Activated CD4-positive, alpha-beta T cell treated with anti-CD3 and anti-CD28 coated beads, Interleukin-2, amount 50 U/mL, for 4 hours (primary cell): ENCODE measurements around the gene ITGA2.
"Not testable (repeated sequence)": the region's sequence is repeated elsewhere in the genome, so short reads cannot be mapped to it uniquely, and the experiment has no call there.

Experiments used
- DNase-seq, 2 experiments: peaks; one replicate each; pipeline ENCODE4 v3.0.0-alpha.2; 2020

The ITGA2 gene

DNA sequence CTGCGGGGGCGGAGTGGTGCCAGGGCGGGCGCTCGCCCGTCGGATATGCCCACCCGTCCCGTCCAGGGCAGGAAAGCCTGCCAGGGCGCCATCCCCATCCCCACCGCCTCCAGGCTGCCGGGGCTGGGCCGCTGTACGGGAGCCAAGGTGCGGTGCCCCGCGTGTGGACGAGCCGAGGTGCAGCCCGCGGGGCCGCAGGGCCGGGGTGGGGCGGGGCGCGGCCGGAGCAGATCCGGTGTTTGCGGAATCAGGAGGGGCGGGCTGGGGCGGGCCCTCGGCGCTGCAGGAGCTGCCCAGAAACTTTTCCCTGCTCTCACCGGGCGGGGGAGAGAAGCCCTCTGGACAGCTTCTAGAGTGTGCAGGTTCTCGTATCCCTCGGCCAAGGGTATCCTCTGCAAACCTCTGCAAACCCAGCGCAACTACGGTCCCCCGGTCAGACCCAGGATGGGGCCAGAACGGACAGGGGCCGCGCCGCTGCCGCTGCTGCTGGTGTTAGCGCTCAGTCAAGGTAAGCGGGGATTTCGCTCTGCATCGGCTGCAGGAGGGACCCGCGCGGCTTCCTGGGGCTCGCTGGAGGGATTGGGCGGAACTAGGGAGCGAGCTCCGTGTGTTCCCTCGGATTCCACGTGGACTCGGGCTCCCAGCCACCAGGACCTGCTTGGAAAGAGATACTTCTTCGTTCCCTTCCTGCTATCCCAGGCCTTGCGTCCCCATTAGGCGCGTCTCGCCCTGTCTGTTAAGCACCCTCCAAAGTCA is at the start of gene ITGA2:
ITGA2 (plus strand) TSS at position 328 of the 756 bp plus-strand sequence; CDS start at position 445, 117 bp downstream.
- DNase-seq, result peak; percentile 6 to 8

DNA sequence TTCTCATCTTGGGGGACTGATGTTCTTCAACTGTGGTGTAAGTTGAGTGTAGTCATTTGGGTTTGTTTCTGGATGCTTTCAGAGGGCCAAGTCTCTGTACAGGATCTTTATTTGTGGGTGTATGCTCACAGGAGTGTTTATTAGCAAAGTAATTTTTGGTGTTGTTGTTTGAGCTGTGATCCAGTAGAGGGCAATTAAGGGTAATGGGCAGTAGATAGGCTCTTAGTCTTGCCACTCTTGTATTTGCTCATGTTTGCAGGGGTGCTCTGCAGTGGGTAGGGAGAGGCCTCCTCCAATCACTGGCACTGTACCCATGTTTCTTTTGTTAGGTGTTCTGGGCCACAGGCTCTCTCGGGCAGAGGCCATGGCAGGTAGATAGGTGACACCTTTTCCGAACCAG is 45.9 kb upstream of the ITGA2 start:
- no peak for DNase-seq

DNA sequence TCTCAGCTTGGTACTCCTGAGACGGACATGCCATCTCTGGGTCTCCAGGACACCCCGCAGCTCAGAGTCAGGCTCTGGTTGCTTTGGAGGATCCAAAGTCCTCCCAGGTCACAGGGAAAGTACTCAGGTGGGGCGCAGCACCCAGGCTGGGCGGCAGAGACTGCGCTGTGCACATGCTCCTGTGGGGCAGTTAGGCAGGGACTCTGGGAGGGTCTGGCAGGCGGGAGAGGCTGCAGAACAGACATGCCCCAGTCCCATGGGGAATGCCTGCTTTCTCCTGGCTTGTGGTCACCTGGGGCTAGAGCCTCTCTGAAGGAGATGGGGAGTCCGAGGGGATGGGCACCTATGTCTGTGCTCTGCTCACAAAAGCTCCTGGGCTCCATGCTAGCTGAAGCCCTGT is 45.3 kb upstream of the ITGA2 start:
- DNase-seq, result no peak

DNA sequence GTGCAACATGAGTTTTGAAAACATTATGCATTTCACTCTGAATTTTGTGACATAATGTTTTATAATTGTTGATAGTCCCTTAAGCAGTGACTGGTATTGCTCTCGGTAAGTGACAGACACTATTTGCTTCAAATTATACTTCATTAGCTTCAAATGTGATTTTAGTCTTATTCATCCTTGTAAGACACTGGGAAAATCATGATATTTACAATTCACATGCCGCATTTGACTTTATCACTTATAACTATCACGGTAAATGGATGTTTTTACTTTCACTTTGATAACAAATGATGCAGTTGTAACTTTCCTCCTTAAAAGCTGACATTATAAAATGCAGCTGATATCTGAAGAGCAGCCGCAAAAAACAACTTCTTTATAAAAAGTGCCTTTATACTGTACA is 44.1 kb upstream of the ITGA2 start:
- no peak for DNase-seq

DNA sequence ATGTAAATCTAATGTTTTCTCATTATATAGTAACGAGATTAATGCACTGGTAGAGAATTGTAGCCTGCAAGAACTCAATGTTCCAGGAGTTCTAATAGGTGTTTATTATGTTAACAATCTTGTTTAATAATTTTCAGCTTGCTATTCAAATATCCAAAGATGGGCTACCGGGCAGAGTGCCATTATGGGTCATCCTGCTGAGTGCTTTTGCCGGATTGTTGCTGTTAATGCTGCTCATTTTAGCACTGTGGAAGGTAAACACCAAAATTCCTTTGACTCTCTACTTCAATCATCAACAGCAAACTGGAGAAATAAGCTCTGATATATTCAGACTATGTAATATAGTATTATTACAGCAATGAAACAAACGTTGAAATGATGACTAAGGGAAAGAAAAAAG is 41.9 kb upstream of the ITGA2 start:
- DNase-seq, result no peak

DNA sequence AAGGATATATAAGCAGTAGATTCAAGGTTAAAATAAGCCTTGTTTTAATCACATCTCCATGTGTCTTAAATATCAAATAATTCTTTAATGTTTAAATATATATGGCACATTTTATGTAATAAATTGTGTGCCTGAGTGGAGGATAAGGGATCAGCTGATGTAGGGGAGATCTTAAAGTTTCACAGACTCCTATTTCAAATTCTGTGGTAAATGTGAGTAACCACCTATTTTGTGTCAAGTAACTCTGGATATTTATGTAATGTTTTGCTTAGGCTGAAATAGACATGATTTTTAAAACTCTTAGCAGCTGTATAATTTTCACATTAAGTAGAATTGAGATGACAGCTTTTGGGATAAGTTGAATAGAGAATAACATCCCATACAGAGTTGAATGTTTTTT is 41.3 kb upstream of the ITGA2 start:
- no peak for DNase-seq

DNA sequence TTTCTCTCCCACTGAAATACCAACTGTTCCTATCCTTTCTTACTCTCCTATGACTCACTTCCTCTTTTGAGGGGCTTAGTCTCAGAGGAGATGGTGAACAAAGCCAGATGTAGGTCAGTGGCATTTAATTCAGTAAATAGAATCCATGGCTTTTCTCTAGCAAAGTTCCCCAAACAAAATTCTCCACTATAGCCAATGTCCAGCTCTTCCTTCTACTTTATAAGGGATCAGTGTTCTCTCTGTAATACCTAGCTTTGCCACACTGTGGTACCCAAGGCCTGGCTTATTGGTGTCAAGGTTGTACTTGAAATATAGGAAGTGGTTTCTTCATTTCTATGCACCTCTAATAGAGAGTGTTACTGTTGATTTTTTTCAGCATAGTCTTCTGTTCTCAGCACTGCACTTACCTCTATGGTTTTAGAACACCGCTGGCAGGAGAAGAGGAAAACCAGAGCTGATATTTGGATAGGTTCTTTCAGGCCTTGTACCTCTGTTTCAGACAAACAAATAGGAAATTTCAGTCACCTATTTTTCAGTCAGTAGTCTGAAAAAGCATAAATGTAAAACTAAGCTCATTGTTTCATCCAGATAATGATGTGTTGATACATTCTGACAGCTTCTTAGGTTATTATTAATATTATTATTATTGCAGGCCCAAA is 40.6 kb upstream of the ITGA2 start:
- DNase-seq, result peak; percentile 45 to 48

DNA sequence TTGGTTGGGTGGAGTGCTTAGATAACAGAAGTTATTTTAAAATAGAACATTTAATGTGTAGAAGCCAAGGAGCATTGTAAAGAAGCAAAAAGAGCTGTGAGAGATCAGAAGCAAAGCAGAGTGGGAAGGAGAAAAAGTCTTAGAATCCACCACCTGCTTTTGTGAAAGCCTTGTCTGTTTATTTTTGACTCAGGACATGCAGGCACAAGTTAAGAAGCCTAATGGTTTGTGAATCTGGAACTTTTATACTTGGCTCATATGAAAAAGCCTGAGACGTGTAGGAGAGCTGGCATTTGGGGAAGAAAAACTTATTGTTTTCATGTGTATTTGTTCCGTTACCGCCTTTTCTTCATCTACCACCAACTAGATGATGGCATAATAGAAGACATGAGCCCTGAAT is 38.5 kb upstream of the ITGA2 start:
- DNase-seq, result no peak

DNA sequence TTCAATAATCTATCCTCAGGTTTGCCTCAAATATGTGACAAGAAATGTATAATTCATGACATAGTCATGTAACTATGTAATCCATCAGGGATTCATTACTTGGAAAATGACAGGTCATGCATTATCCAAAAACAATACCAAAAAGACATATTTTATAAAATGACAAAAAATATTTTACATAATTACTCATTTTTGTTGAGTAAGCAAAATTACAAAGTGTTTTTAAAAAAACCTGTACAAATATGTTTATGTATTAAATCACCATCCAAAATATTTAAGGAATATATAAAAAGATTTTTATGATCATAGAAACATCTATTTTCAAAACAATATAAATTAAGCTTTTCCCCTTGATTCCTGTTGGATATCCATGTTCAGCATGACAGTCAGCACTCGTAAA is 36.7 kb upstream of the ITGA2 start:
- no peak for DNase-seq

DNA sequence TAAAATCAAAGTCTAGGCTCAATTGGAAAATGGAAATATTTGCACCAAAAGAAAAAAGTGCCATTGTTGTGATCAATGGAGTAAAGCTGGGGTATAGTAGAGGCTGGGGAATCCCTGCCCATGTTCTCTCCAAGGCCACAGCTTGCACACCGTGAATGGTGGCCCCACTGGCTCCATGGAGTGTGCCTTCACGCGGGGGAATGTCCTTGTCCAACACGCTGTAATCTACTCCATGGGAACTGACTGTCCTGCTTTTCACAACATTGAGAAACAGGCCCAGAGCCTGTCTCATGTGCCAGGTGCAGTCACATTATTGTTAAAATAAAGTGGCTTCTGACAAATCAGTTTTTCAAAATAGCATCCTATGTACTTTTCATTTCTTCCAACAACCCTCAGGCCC is 33.1 kb upstream of the ITGA2 start:
- no peak for DNase-seq

DNA sequence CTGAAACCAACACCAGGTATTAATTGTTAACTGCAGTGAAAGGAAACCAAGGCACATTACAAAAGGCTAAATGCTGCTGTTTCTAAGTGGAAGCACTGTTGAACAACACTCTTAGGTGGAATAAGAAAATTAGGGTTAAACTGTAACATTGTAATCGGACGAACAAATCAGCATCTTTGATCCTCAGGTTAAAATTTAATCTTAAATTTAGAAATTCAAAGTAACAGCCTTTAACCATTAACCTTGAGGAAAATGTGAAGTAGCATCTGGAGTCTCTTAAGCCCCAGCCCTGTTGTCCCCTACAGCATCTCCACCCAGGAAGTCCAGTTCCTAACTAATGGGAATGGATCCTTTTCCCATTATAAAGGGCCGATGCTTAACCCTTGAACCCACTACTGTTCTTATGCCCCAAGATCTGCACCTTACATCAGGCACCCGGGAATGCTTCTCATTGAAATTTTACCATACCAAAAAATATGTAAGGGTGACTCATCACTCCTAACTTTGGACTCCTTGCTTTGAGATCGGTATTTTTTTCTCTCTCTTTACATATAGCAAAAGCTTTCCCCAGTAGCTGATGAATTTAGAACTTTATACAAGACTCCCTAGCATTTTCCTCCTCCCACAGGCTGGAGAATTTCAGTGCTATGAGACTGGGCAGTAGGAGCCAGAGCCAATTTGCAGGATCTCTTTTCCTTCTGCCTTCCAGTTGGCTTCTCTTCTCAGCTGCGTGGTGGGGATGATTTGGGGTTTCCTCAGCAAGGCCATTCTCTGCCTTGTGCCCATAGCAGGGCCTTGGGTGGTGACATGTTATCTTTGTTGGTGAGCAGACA is 32.0 kb upstream of the ITGA2 start:
- no peak for DNase-seq

DNA sequence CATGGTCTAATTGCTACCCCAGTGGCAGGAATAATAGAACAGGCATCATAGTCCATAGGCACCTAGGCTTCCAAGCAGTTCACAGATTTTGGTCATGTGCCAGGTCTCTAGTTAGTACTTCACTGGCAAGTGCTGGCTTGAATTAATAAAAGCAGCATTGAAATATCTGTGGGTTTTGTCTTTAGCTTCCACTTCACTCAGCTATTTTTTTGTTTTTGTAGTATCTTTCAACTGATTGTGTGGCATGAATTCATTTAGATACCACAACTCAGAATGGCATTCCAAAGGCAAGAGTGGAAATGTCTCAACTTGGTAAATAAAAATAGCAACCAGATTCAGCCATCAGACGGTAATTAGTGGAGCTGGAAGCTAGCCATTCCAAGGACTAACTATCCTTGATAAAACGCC is 27.9 kb upstream of the ITGA2 start:
- no peak for DNase-seq

DNA sequence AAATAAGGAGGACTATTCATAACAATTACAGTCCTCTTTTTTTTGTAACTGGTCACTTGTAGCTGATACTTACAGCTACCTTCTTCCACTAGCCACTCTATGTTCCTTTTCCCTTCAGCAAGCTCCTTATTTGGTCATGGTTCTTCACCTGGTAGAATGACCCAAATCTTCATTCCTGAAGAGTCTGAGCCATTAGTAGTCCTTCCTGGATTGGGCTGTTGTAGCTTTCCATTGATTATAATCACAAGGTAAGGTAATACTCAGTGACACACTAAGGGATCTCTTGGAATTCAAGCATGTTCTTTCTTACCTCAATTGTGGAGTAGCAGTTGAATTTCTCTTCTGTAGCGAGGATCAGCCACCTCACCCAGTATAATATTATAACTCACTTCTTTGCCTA is 25.5 kb upstream of the ITGA2 start:
- no peak for DNase-seq

DNA sequence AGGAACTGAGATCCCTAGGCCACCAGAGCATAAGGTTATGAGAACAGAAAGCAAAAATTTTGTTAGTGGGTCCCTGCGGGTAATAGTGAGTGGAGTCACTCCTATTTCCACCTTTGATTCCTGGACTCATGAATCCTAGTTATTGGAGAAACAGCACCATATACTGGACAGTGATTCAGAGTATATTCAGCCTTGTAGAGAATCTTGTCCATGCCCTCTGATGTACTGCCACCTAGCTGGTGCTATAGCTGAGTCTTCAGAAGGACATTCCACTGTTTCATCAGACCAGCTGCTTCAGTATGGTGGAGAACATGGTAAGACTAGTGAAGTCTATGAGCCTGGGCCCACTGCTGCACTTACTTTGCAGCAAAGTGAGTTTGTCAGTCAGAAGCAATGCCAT is 25.0 kb upstream of the ITGA2 start:
- no peak for DNase-seq

DNA sequence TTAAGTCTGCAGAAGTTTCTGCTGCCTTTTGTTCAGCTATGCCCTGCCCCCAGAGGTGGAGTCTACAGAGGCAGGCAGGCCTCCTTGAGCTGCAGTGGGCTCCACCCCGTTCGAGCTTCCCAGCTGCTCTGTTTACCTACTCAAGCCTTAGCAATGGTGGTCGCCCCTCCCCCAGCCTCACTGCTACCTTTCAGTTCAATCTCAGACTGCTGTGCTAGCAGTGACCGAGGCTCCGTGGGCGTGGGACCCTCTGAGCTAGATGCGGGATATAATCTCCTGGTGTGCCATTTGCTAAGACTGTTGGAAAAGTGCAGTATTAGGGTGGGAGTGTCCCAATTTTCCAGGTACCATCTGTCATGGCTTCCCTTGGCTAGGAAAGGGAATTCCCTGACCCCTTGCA is 13.0 kb upstream of the ITGA2 start:
- DNase-seq, result not testable (repeated sequence)

DNA sequence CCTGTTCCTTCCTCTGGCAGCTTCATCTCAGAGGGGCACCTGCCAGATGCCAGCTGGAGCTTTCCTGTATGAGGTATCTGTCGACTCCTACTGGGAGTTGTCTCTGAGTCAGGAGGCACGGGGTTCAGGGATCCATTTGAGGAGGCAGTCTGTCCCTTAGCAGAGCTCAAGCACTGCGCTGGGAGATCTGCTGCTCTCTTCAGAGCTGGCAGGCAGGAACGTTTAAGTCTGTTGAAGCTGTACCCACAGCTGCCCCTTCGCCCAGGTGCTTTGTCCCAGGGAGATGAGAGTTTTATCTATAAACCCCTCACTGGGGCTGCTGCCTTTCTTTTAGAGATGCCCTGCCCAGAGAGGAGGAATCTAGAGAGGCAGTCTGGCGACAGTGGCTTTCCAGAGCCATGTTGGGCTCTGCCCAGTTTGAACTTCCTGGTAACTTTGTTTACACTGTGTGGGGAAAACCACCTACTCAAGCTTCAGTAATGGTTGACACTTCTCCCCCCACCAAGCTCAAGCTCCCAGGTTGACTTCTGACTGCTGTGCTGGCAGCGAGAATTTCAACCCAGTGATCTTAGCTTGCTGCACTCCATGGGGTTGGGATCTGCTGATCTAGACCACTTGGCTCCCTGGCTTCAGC is 11.8 kb upstream of the ITGA2 start:
- DNase-seq, result no peak

DNA sequence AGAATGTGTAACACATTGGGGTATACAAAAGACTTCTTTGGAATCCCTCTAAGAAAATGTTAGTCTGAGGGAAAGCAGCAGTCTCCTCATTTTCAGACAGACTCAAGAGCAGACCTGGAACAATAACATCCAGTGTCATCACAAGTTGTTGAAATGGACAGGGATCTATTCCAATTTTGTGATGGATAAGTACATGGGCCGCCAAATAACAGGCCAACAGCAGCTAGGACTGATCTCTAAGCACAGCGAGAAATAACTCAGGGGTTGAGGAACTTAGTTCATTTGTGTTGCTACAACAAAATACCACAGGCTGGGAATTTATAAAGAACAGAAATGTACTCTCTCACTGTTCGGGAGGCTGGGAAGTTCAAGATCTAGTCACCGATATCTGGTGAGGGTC is 7.6 kb upstream of the ITGA2 start:
- no peak for DNase-seq

DNA sequence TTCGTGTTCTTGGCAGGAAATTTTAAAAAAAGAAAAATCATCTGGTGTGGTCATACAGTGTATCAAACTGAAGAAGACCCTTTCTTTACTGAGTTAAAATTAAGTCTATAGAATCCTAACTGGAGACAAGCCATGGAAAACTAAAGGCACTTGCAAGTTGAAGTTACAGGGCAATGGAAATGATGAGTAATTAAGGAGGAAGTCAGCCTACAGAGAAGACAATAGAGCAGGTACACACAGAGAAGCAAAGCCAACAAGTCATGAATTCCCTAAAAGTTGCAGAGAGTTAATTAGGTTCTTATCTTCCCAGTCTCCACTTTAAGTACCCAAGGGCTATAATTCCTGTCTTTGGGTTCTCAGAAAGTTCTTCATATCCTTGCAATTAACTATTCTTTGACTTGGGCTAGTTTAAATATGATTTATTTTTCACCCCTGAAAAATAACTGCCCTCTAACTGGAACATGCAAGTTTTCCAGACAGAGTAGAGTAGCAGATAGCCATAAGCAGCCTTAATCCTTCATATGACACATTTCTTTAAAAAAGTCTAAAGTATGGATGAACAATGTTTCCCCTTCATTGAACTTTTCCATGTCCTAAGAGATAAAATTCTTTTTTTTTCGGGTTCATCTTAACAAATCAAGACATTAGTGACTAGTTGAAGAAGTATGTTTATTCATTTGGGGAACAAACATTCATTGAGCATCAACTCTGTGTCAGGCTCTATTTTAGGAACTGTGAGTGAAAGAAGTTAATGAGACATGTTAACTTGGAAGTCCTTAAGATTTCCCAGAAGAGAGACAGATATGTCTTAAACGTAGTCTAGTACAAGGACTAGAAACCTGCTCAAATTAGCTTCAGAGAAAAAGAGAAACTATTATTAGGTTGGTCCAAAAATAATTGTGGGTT is 5.2 kb upstream of the ITGA2 start:
- no peak for DNase-seq

DNA sequence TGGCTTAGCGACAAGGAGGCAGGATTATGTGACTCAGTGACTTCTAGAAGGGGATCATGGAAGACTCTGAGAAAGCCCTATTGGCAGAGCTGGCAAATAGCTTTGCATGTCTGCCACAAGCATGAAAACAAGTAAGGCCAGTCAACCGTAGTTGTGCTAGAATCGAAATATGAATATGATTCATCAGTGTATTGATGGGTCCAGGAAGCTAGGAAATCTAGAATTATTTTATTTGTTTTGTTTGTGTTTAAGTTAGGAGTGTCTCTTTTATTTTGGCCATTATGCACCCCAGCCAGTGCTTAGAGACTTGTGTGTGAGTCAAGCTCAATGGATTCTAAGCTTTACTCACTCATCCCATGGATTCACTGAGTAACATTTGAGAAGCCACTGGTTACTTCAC is 3.8 kb upstream of the ITGA2 start:
- no peak for DNase-seq

DNA sequence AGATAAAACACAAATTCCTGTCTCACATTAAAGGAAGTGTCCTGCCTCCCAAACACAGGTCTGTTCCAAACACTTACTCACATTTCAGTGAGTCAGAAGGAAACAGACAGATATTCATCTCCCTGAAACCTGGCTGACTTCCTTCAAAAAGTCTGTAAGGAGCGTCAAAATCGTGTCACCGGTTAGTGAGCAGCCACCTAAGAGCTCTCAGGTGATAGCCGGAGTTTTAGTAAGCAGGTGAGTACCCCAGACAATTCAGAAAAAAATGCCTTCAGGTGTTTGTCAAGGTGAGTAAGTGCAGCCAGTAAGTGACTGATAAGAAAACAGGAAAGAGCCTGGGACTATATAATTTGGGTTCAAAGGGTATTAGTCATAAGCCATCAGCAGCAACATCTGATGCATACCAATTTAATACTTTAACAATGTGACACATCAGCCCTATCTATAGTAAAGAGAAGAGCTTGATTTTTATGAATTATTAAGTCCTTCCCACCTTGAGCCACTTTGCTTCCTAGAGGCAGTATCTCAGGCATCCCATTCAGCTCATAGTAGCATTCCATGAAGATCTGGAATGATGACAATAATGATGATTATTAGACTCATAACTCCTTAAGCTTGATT is 1.3 kb upstream of the ITGA2 start:
- DNase-seq, result peak in 1 of 2 experiments; percentile 12

DNA sequence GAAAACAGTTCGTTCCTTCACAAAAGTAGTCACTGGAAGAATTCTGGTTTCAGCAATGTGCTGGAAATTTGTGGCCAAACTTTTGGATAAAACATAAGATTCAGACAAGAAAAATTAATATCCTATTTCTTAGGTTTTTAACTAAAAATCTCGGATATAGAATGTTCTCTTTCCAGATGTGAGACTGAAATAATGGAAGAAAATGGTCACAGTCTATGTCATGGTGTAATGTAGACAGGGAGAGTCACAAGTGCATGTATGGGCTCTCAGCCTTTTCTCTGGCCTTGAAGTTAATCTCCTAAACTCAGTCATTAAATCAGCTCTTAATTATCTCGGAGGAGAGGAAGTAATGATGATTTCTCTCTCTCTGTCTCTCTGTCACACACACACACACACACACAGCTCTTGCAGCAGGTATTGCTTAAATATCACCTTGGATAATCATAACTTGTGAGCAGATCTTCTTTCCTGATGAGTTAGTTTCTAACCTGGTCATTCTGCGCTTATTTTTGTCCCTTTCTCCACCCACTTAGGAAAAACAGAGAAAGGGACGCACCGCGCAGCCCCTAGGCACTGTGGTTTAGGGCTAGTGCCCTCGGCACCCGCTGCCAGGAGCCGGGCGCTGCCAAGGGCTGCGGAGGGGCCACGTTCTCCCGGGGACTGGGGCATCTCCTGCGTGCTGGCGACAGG is 672 bp upstream of the ITGA2 start:
- DNase-seq, result no peak
